HG02623 (cell line): ENCODE data around the gene DDOST.
"Not testable (repeated sequence)": the region's sequence is repeated elsewhere in the genome, so short reads cannot be mapped to it uniquely, and the experiment has no call there.

ENCODE experiments used
- ATAC-seq: cut with Tn5 transposase; IDR thresholded peaks from one replicate; pipeline ENCODE4 v1.9.1; 2021; ENCODE audit warnings: moderate library complexity; ENCODE audit not compliant: unreplicated experiment

DDOST gene

GRCh38 chr1:20693623-20694022 lies 32.5 kb upstream of the DDOST start:
- ATAC-seq, result no peak

GRCh38 chr1:20691872-20692271 lies 30.7 kb upstream of the DDOST start:
- no peak for ATAC-seq

GRCh38 chr1:20689645-20690056 lies 28.5 kb upstream of the DDOST start:
- ATAC-seq, result no peak

GRCh38 chr1:20686883-20687725 lies 25.9 kb upstream of the DDOST start:
- no peak for ATAC-seq

GRCh38 chr1:20685741-20686140 lies 24.6 kb upstream of the DDOST start:
- no peak for ATAC-seq

- no peak for ATAC-seq
Observed at GRCh38 chr1:20685099-20685662, 24.0 kb upstream of the DDOST start.

GRCh38 chr1:20684651-20685050 lies 23.5 kb upstream of the DDOST start:
- no peak for ATAC-seq

GRCh38 chr1:20684050-20684620 lies 23.0 kb upstream of the DDOST start:
- ATAC-seq, result no peak

- no peak for ATAC-seq
Observed at GRCh38 chr1:20683614-20684013, 22.4 kb upstream of the DDOST start.

- ATAC-seq, result no peak
Observed at GRCh38 chr1:20682571-20683236, 21.5 kb upstream of the DDOST start.

- ATAC-seq, result no peak
Observed at GRCh38 chr1:20681999-20682398, 20.8 kb upstream of the DDOST start.

GRCh38 chr1:20680269-20680668 lies 19.1 kb upstream of the DDOST start:
- ATAC-seq, result no peak

GRCh38 chr1:20678599-20678998 lies 17.4 kb upstream of the DDOST start:
- no peak for ATAC-seq

GRCh38 chr1:20673626-20674025 lies 12.5 kb upstream of the DDOST start:
- not testable (repeated sequence) for ATAC-seq

- no peak for ATAC-seq
Observed at GRCh38 chr1:20672265-20672632, 11.1 kb upstream of the DDOST start.

- no peak for ATAC-seq
Observed at GRCh38 chr1:20670936-20671335, 9.8 kb upstream of the DDOST start.

- ATAC-seq, result no peak
Observed at GRCh38 chr1:20668581-20668980, 7.4 kb upstream of the DDOST start.

GRCh38 chr1:20666804-20667203 lies 5.6 kb upstream of the DDOST start:
- ATAC-seq, result no peak

GRCh38 chr1:20666146-20666545 lies 5.0 kb upstream of the DDOST start:
- ATAC-seq, result no peak

- ATAC-seq, result no peak
Observed at GRCh38 chr1:20665726-20666125, 4.6 kb upstream of the DDOST start.

GRCh38 chr1:20663969-20664715 lies 3.0 kb upstream of the DDOST start:
- ATAC-seq, result no peak
